HepG2 (cell line): Measurements from ENCODE around the gene AP4M1. TPM values are rescaled to one million over a fixed set of nuclear protein-coding genes. Genes with fewer than 3 reads are reported as not detected.

Experiments used
- ADNP ChIP-seq: sonication (generic); formaldehyde crosslinking; IDR thresholded peaks from 2 replicates; pipeline ENCODE4 v1.4.0; 2020; ENCODE audit warnings: missing genetic modification reagents
- ELF1 ChIP-seq: sonication (generic); formaldehyde crosslinking; IDR thresholded peaks from 2 replicates; pipeline ENCODE4 v1.4.0; 2020; ENCODE audit warnings: missing genetic modification reagents
- FOXM1 ChIP-seq: sonication (generic); formaldehyde crosslinking; IDR thresholded peaks from 2 replicates; pipeline ENCODE4 v1.5.0; 2020; ENCODE audit warnings: missing genetic modification reagents
- GPN1 ChIP-seq: sonication (generic); formaldehyde crosslinking; IDR thresholded peaks from 2 replicates; pipeline ENCODE4 v1.5.1; 2020; ENCODE audit warnings: missing genetic modification reagents, borderline replicate concordance
- KDM5A ChIP-seq: fragments of 200-600 bp; sonication (generic); IDR thresholded peaks from 2 replicates; pipeline ENCODE4 v1.7.0; 2018; ENCODE audit warnings: antibody characterized with exemption, mild to moderate bottlenecking, low read length, borderline replicate concordance
- KLF15 ChIP-seq: sonication (generic); formaldehyde crosslinking; IDR thresholded peaks from 2 replicates; pipeline ENCODE4 v1.8.1; 2023; ENCODE audit warnings: borderline replicate concordance, mild to moderate bottlenecking, inconsistent platforms, missing genetic modification reagents, mixed read lengths
- KMT2B ChIP-seq: IDR thresholded peaks from 2 replicates; pipeline ENCODE4 v1.6.1; 2016; ENCODE audit warnings: missing genetic modification reagents, missing compliant biosample characterization
- NFE2L2 ChIP-seq: fragments of 150-350 bp; IDR thresholded peaks from 2 replicates; pipeline ENCODE4 v1.6.1; 2014; ENCODE audit warnings: low read length
- PHF21A ChIP-seq: sonication (generic); formaldehyde crosslinking; IDR thresholded peaks from 2 replicates; pipeline ENCODE4 v1.5.0; 2020; ENCODE audit warnings: mild to moderate bottlenecking, missing genetic modification reagents
- PTBP1 ChIP-seq: fragments of 200-400 bp; formaldehyde crosslinking; IDR thresholded peaks from 2 replicates; pipeline ENCODE4 v1.6.1; 2018; ENCODE audit warnings: low read length, low read depth; ENCODE audit not compliant: poor library complexity, severe bottlenecking
- SMYD3 ChIP-seq: sonication (generic); formaldehyde crosslinking; IDR thresholded peaks from 2 replicates; pipeline ENCODE4 v1.8.1; 2023; ENCODE audit warnings: mild to moderate bottlenecking, missing genetic modification reagents
- SNAPC2 ChIP-seq: sonication (generic); formaldehyde crosslinking; IDR thresholded peaks from 2 replicates; pipeline ENCODE4 v1.8.1; 2022; ENCODE audit warnings: mild to moderate bottlenecking, missing genetic modification reagents
- TARDBP ChIP-seq: sonication (generic); formaldehyde crosslinking; IDR thresholded peaks from 2 replicates; pipeline ENCODE4 v1.8.0; 2022; ENCODE audit warnings: mild to moderate bottlenecking, missing genetic modification reagents
- TEAD3 ChIP-seq: optimal IDR thresholded peaks from 2 replicates; pipeline ENCODE3; 2016; ENCODE audit warnings: borderline replicate concordance
- ZNF225 ChIP-seq: sonication (generic); formaldehyde crosslinking; IDR thresholded peaks from 2 replicates; pipeline ENCODE4 v1.4.0; 2020; ENCODE audit warnings: mild to moderate bottlenecking, missing genetic modification reagents
- ZNF552 ChIP-seq: sonication (generic); formaldehyde crosslinking; IDR thresholded peaks from 2 replicates; pipeline ENCODE4 v1.9.0; 2022; ENCODE audit warnings: missing genetic modification reagents, mild to moderate bottlenecking, borderline replicate concordance
- polyA plus RNA-seq, 8 experiments: library from polyadenylated mRNA; depleted of rRNA in 3 of 8; stranded (reverse) in 7 of 8; unstranded in 1 of 8; fragments of >200 nt; fragmentation: Illumina TruSeq in 4 of 8; extraction: Trizol in 4 of 8; gene quantifications; 2 replicates each; pipeline versions ENCODE4 v1.2.1 to v1.2.3, GENCODE V29; 2011 to 2016; ENCODE audit warnings: low read depth in 4 of 8, missing spikeins in 1 of 8, mixed read lengths in 1 of 8; ENCODE audit not compliant: insufficient read depth in 1 of 8
- total RNA-seq, 5 experiments: library from RNA; depleted of rRNA; stranded (reverse); fragments of >200 nt; fragmentation: Illumina TruSeq; extraction: Trizol; gene quantifications; 2 replicates each; pipeline ENCODE4 v1.2.3, GENCODE V29; 2016; ENCODE audit warnings: low read depth in 1 of 5
- TF ChIP-seq, protein P1 (sequence below): IDR thresholded peaks from 2 replicates; pipeline ENCODE4 v1.6.1; 2016; ENCODE audit warnings: mild to moderate bottlenecking, missing biosample characterization, missing genetic modification reagents
- TF ChIP-seq, protein P2 (sequence below): sonication (generic); formaldehyde crosslinking; IDR thresholded peaks from 2 replicates; pipeline ENCODE4 v1.4.0; 2020; ENCODE audit warnings: missing genetic modification reagents
- TF ChIP-seq, protein P3 (sequence below): sonication (generic); formaldehyde crosslinking; IDR thresholded peaks from 2 replicates; pipeline ENCODE4 v1.5.0; 2020; ENCODE audit warnings: missing genetic modification reagents
- TF ChIP-seq, protein P4 (sequence below): sonication (generic); formaldehyde crosslinking; IDR thresholded peaks from 2 replicates; pipeline ENCODE4 v1.4.0; 2020; ENCODE audit warnings: missing genetic modification reagents
- TF ChIP-seq, protein P5 (sequence below): sonication (generic); formaldehyde crosslinking; IDR thresholded peaks from 2 replicates; pipeline ENCODE4 v1.4.0; 2020; ENCODE audit warnings: mild to moderate bottlenecking, low read depth, missing genetic modification reagents

Gene AP4M1
- total and polyA plus RNA-seq, 2 of the 13 experiments (the other 11 are each of a cell fraction or from before 2014, with no cell fraction given) = 6.3 to 9.7 TPM

DNA sequence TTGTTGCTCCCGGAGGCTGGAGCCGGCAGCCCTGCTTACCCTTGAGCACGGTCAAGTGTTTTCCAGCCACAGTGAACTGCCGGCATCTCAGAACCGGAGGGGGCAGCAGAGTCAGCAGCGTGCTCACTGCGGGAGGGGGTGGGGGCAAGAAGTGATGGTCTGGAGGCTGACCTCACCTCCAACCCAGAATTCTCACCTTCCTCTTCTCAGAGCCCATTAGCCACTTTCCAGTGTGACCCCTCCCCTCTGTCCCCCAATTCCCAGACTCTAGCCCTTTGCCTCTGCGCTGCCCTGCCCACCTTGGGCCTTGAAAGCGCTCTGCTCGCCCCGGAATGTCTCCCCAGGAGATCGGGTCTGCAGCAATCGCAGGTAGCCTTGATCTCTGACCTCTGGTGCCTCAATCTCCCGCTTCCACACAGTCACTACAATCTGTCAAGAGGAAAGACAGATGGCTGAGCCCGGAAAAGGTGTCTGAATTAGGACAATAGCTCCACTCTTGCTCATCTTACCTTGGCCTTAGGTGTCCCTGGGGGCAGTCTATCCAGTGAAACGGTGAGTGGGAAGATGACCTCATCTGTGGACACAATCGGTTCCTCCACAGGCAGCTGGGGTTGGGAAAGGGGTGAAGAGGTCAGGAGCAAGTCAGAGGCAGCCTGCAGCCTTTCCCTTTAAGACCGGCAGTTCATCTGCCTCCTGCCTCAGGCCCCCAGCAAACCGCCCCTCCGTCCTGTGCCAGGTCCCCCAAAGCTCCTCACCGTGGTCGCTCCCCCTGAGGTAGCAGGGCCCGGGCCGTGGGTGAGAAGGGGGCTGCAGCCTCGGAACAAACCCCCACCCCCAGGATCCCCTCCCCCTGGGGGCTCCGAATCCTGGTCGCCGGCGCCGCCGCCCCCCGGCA is 56.1 kb downstream of the AP4M1 start (continued):
- TF ChIP-seq, protein P1, sequence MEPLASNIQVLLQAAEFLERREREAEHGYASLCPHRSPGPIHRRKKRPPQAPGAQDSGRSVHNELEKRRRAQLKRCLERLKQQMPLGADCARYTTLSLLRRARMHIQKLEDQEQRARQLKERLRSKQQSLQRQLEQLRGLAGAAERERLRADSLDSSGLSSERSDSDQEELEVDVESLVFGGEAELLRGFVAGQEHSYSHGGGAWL = 0 out of 2 replicates have a peak, but pooled peaks have one; percentile 7
- TF ChIP-seq, protein P2, sequence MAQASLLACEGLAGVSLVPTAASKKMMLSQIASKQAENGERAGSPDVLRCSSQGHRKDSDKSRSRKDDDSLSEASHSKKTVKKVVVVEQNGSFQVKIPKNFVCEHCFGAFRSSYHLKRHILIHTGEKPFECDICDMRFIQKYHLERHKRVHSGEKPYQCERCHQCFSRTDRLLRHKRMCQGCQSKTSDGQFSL (CRISPR knock-in tag) = 0 out of 2 replicates have a peak, but pooled peaks have one; percentile 34
- no peak for TF ChIP-seq KDM5A
- TF ChIP-seq ZNF552 (CRISPR knock-in tag) = no peak
- no peak for TF ChIP-seq SNAPC2
- no peak for TF ChIP-seq NFE2L2
- no peak for TF ChIP-seq PHF21A (CRISPR knock-in tag)
- TF ChIP-seq ZNF225 (CRISPR knock-in tag) = 0 out of 2 replicates have a peak, but pooled peaks have one; percentile 29
- no peak for TF ChIP-seq GPN1
- TF ChIP-seq, protein P3, sequence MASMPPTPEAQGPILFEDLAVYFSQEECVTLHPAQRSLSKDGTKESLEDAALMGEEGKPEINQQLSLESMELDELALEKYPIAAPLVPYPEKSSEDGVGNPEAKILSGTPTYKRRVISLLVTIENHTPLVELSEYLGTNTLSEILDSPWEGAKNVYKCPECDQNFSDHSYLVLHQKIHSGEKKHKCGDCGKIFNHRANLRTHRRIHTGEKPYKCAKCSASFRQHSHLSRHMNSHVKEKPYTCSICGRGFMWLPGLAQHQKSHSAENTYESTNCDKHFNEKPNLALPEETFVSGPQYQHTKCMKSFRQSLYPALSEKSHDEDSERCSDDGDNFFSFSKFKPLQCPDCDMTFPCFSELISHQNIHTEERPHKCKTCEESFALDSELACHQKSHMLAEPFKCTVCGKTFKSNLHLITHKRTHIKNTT (CRISPR knock-in tag) = no peak
- TF ChIP-seq SMYD3 (CRISPR knock-in tag) = no peak
- TF ChIP-seq PTBP1 = no peak
- TF ChIP-seq, protein P4, sequence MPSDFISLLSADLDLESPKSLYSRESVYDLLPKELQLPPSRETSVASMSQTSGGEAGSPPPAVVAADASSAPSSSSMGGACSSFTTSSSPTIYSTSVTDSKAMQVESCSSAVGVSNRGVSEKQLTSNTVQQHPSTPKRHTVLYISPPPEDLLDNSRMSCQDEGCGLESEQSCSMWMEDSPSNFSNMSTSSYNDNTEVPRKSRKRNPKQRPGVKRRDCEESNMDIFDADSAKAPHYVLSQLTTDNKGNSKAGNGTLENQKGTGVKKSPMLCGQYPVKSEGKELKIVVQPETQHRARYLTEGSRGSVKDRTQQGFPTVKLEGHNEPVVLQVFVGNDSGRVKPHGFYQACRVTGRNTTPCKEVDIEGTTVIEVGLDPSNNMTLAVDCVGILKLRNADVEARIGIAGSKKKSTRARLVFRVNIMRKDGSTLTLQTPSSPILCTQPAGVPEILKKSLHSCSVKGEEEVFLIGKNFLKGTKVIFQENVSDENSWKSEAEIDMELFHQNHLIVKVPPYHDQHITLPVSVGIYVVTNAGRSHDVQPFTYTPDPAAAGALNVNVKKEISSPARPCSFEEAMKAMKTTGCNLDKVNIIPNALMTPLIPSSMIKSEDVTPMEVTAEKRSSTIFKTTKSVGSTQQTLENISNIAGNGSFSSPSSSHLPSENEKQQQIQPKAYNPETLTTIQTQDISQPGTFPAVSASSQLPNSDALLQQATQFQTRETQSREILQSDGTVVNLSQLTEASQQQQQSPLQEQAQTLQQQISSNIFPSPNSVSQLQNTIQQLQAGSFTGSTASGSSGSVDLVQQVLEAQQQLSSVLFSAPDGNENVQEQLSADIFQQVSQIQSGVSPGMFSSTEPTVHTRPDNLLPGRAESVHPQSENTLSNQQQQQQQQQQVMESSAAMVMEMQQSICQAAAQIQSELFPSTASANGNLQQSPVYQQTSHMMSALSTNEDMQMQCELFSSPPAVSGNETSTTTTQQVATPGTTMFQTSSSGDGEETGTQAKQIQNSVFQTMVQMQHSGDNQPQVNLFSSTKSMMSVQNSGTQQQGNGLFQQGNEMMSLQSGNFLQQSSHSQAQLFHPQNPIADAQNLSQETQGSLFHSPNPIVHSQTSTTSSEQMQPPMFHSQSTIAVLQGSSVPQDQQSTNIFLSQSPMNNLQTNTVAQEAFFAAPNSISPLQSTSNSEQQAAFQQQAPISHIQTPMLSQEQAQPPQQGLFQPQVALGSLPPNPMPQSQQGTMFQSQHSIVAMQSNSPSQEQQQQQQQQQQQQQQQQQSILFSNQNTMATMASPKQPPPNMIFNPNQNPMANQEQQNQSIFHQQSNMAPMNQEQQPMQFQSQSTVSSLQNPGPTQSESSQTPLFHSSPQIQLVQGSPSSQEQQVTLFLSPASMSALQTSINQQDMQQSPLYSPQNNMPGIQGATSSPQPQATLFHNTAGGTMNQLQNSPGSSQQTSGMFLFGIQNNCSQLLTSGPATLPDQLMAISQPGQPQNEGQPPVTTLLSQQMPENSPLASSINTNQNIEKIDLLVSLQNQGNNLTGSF (CRISPR knock-in tag) = no peak
- TF ChIP-seq KLF15 (CRISPR knock-in tag) = no peak
- TF ChIP-seq ADNP (CRISPR knock-in tag) = no peak
- no peak for TF ChIP-seq KMT2B (CRISPR knock-in tag)
- no peak for TF ChIP-seq TARDBP (CRISPR knock-in tag)
- TF ChIP-seq TEAD3 (CRISPR knock-in tag) = no peak
- no peak for TF ChIP-seq FOXM1 (CRISPR knock-in tag)
- TF ChIP-seq ELF1 (CRISPR knock-in tag) = no peak
- TF ChIP-seq, protein P5, sequence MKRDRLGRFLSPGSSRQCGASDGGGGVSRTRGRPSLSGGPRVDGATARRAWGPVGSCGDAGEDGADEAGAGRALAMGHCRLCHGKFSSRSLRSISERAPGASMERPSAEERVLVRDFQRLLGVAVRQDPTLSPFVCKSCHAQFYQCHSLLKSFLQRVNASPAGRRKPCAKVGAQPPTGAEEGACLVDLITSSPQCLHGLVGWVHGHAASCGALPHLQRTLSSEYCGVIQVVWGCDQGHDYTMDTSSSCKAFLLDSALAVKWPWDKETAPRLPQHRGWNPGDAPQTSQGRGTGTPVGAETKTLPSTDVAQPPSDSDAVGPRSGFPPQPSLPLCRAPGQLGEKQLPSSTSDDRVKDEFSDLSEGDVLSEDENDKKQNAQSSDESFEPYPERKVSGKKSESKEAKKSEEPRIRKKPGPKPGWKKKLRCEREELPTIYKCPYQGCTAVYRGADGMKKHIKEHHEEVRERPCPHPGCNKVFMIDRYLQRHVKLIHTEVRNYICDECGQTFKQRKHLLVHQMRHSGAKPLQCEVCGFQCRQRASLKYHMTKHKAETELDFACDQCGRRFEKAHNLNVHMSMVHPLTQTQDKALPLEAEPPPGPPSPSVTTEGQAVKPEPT (CRISPR knock-in tag) = no peak
